HCT116 (cell line): ENCODE measurements around the gene GARIN5A. TPM values are rescaled to one million over a fixed set of nuclear protein-coding genes. Genes with fewer than 3 reads are reported as not detected.

ENCODE experiments used
- ATAC-seq: fragments of 200-7000 bp; cut with Tn5 transposase; 2 replicates; pipeline ENCODE4 v1.9.1; 2020; ENCODE audit warnings: mild to moderate bottlenecking, moderate library complexity
- BruUV-seq: library from RNA; stranded (reverse); fragments of 400-500 nt; replicated peaks from 2 replicates; lab custom pipeline; 2021; lab: Mats Ljungman, UMichigan
- CTCF ChIA-PET: fragments of 300-600 bp; sonication (Branson Sonifier 250); formaldehyde crosslinking; loops from one replicate; lab custom pipeline; 2021; ENCODE audit warnings: antibody characterized with exemption; lab: Charles Lee
- POLR2A ChIA-PET: fragments of 300-600, 350-600 bp; sonication (Branson Sonifier 250); formaldehyde crosslinking; loops from one replicate; lab custom pipeline; 2021; ENCODE audit warnings: antibody characterized with exemption; lab: Charles Lee
- RAD21 ChIA-PET, 2 experiments: fragments of 300-600 bp; sonication (Branson Sonifier 250); formaldehyde crosslinking; loops; one replicate each; lab custom pipeline; 2023; ENCODE audit warnings: low total read pairs in 2 of 2; ENCODE audit not compliant: uncharacterized antibody in 2 of 2, unreplicated experiment in 2 of 2, low non-redundant PET in 1 of 2; lab: Charles Lee
- DNase-seq: peaks from one replicate; pipeline ENCODE4 v3.0.0-alpha.2; 2010; ENCODE audit warnings: low read depth, low spot score
- H2AFZ ChIP-seq: fragments of 200-600 bp; shearing (Covaris generic), sonication (generic); 2 replicates; pipeline ENCODE4 v1.6.1; 2017; ENCODE audit warnings: low read depth, mixed run types, mixed read lengths, antibody characterized with exemption, low read length; ENCODE audit not compliant: poor library complexity, severe bottlenecking
- H3K27ac ChIP-seq: 2 replicates; pipeline ENCODE4 v1.5.1; 2012; ENCODE audit warnings: low read depth, low read length
- H3K27me3 ChIP-seq: fragments of 200-600 bp; sonication (generic); 2 replicates; pipeline ENCODE4 v1.6.1; 2016; ENCODE audit warnings: mixed run types, low read length, mixed read lengths; ENCODE audit not compliant: insufficient read depth
- H3K36me3 ChIP-seq, 2 experiments: fragments of 200-500 bp in 1 of 2; fragments of 200-600 bp in 1 of 2; sonication (Bioruptor generic) in 1 of 2; sonication (generic) in 1 of 2; 2 replicates each; pipeline versions ENCODE4 v1.5.1 to v1.6.1; 2014 to 2016; ENCODE audit warnings: low read length in 2 of 2, inconsistent platforms in 1 of 2, mixed read lengths in 1 of 2, mixed run types in 1 of 2; ENCODE audit not compliant: insufficient read depth in 2 of 2, control insufficient read depth in 1 of 2
- H3K4me1 ChIP-seq, 2 experiments: fragments of 200-600 bp in 1 of 2; sonication (generic) in 1 of 2; 2 replicates each; pipeline versions ENCODE4 v1.5.1 to v1.6.1; 2012 to 2017; ENCODE audit warnings: low read length in 2 of 2, inconsistent platforms in 1 of 2, mild to moderate bottlenecking in 1 of 2, mixed read lengths in 1 of 2, mixed run types in 1 of 2, moderate library complexity in 1 of 2; ENCODE audit not compliant: insufficient read depth in 2 of 2, control insufficient read depth in 1 of 2
- H3K4me2 ChIP-seq: fragments of 200-600 bp; sonication (generic); 2 replicates; pipeline ENCODE4 v1.6.1; 2017; ENCODE audit warnings: mixed run types, low read length, mixed read lengths
- H3K4me3 ChIP-seq, 2 experiments: fragments of 200-600 bp in 1 of 2; sonication (generic) in 1 of 2; replicated peaks in 1 of 2; 2 replicates each; pipeline ENCODE4 v1.5.1; 2011 to 2016; ENCODE audit warnings: low read length in 2 of 2, control low read depth in 1 of 2, low read depth in 1 of 2, mild to moderate bottlenecking in 1 of 2, mixed read lengths in 1 of 2, mixed run types in 1 of 2
- H3K79me2 ChIP-seq: fragments of 200-600 bp; sonication (generic); 2 replicates; pipeline ENCODE4 v1.6.1; 2017; ENCODE audit warnings: mild to moderate bottlenecking, mixed run types, low read length, moderate library complexity, mixed read lengths; ENCODE audit not compliant: insufficient read depth
- H3K9ac ChIP-seq: fragments of 200-600 bp; sonication (generic); 2 replicates; pipeline ENCODE4 v1.6.1; 2016; ENCODE audit warnings: low read length, mixed read lengths
- H3K9me2 ChIP-seq: fragments of 200-600 bp; sonication (generic), shearing (Covaris generic); 2 replicates; pipeline ENCODE4 v1.6.1; 2017; ENCODE audit warnings: mixed run types, mild to moderate bottlenecking, moderate library complexity; ENCODE audit not compliant: insufficient read depth
- H3K9me3 ChIP-seq, 2 experiments: fragments of 200-500 bp in 1 of 2; fragments of 200-600 bp in 1 of 2; sonication (Bioruptor generic) in 1 of 2; sonication (generic) in 1 of 2; 2 replicates each; pipeline ENCODE4 v1.6.1; 2014 to 2017; ENCODE audit warnings: low read length in 2 of 2, mixed read lengths in 2 of 2, inconsistent platforms in 1 of 2, low read depth in 1 of 2, mild to moderate bottlenecking in 1 of 2, mixed run types in 1 of 2, moderate library complexity in 1 of 2; ENCODE audit not compliant: control insufficient read depth in 1 of 2, insufficient read depth in 1 of 2
- H4K20me1 ChIP-seq: fragments of 200-600 bp; sonication (generic), shearing (Covaris generic); 2 replicates; pipeline ENCODE4 v1.6.1; 2017; ENCODE audit warnings: mixed run types, mild to moderate bottlenecking, moderate library complexity; ENCODE audit not compliant: insufficient read depth
- ATF3 ChIP-seq: IDR thresholded peaks from 2 replicates; pipeline ENCODE4 v1.6.1; 2012
- CBX3 ChIP-seq: IDR thresholded peaks from 2 replicates; pipeline ENCODE4 v1.6.1; 2012; ENCODE audit warnings: low read depth
- EGR1 ChIP-seq: IDR thresholded peaks from 2 replicates; pipeline ENCODE4 v1.6.1; 2012; ENCODE audit warnings: low read depth
- ELF1 ChIP-seq: IDR thresholded peaks from 2 replicates; pipeline ENCODE4 v1.6.1; 2012; ENCODE audit warnings: low read depth, borderline replicate concordance
- EZH2 ChIP-seq: fragments of 200-600 bp; sonication (generic); IDR thresholded peaks from 2 replicates; pipeline ENCODE4 v1.6.1; 2017; ENCODE audit warnings: antibody characterized with exemption, mixed run types
- JUND ChIP-seq: IDR thresholded peaks from 2 replicates; pipeline ENCODE4 v1.6.1; 2012
- MAX ChIP-seq: IDR thresholded peaks from 2 replicates; pipeline ENCODE4 v1.6.1; 2012
- POLR2A ChIP-seq: IDR thresholded peaks from 2 replicates; pipeline ENCODE4 v1.7.0; 2011; ENCODE audit warnings: borderline replicate concordance; ENCODE audit not compliant: insufficient read depth, insufficient read length; ENCODE audit errors: extremely low read depth
- POLR2AphosphoS5 ChIP-seq: IDR thresholded peaks from 2 replicates; pipeline ENCODE4 v1.6.1; 2011; ENCODE audit warnings: mild to moderate bottlenecking, low read depth, low read length, moderate library complexity
- RAD21 ChIP-seq: IDR thresholded peaks from 2 replicates; pipeline ENCODE4 v1.6.1; 2012; ENCODE audit warnings: low read depth, mild to moderate bottlenecking
- SP1 ChIP-seq: IDR thresholded peaks from 2 replicates; pipeline ENCODE4 v1.6.1; 2012; ENCODE audit warnings: low read depth
- TCF7L2 ChIP-seq: IDR thresholded peaks from 2 replicates; pipeline ENCODE4 v1.7.0; 2011; ENCODE audit warnings: borderline replicate concordance, inconsistent platforms; ENCODE audit not compliant: insufficient read depth, insufficient read length; ENCODE audit errors: extremely low read depth
- YY1 ChIP-seq: IDR thresholded peaks from 2 replicates; pipeline ENCODE4 v1.6.1; 2011; ENCODE audit warnings: low read length, low read depth, moderate library complexity, mild to moderate bottlenecking; ENCODE audit not compliant: insufficient replicate concordance; ENCODE audit errors: extremely low read depth
- ZFX ChIP-seq: fragments of 450-650 bp; IDR thresholded peaks from 2 replicates; pipeline ENCODE4 v1.6.1; 2017
- ZNF274 ChIP-seq: fragments of 200-500 bp; sonication (Bioruptor generic); IDR thresholded peaks from 2 replicates; pipeline ENCODE4 v1.6.1; 2014; ENCODE audit warnings: mild to moderate bottlenecking, low read depth, low read length, inconsistent platforms
- intact Hi-C: fragments of 100-400 bp; cut with micrococcal nuclease; formaldehyde crosslinking; loops from 2 replicates; pipeline ENCODE4 v1.10.0; 2022
- total RNA-seq: library from RNA; stranded (reverse); gene quantifications from one replicate; pipeline ENCODE4 v1.2.1, GENCODE V29; 2021; ENCODE audit not compliant: unreplicated experiment
- TF ChIP-seq, protein P1 (sequence below), 3 experiments: fragments of 200-600 bp in 1 of 3; sonication (generic) in 1 of 3; IDR thresholded peaks in 2 of 3; conservative IDR thresholded peaks in 1 of 3; 2 replicates each; pipeline ENCODE4 v1.5.1; 2012 to 2017; ENCODE audit warnings: low read depth in 2 of 3, low read length in 2 of 3, antibody characterized with exemption in 1 of 3, borderline replicate concordance in 1 of 3, control low read depth in 1 of 3, mild to moderate bottlenecking in 1 of 3, mixed read lengths in 1 of 3, mixed run types in 1 of 3, moderate library complexity in 1 of 3; ENCODE audit not compliant: insufficient read depth in 1 of 3
- TF ChIP-seq, protein P2 (sequence below): IDR thresholded peaks from 2 replicates; pipeline ENCODE4 v1.6.1; 2011; ENCODE audit warnings: mild to moderate bottlenecking, low read length, moderate library complexity; ENCODE audit not compliant: insufficient replicate concordance; ENCODE audit errors: extremely low read depth

GARIN5A gene
- total RNA-seq, 1 experiment from 2014 or later, result 12.2 TPM

DNA sequence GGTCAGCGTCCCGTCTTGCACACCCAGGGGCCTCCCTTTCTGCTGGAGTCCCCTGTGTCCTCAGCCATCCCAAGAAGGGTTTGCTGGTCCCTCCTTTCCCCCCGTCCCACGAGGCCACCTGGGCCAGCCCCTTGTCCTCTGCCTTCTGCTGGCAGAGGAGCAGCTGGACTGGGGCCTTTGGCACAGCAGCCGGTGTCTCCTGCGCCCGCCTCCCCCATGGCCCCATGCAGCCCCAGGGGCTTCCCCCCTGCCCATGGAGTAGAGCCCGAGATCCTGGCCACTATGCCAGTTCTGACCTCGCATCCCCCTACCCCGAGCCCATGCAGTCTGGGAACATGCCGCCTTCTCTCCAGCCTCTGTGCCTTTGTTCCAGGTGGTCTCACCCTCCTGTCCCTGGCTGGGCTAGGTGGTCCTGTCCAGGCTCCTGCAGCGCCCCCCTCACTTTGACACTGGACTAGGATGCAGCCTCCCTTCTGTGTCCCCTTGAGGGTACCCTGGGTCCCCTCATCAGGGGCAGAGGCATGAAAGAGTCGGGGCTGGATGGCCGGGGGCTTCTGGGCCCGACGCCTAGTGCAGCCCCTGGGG lies 5.7 kb upstream of the GARIN5A start:
- Histone ChIP-seq H3K4me2 (no peak overlapping the region), H4K20me1 (no peaks in the 10 kb centered on the region), H3K27me3 (no peaks in the 10 kb centered on the region), H3K4me3 (no peak overlapping the region), H3K4me1 (peaks cover 6 to 8% of the 10 kb centered on the region in 2 experiments; a peak in 3 of 4 replicates), H3K9ac (no peak overlapping the region), H3K27ac (no peak overlapping the region), H3K36me3 (peaks cover 18 to 42% of the 10 kb centered on the region in 2 experiments; a peak in 3 of 4 replicates), H3K9me3 (peaks cover 3 to 12% of the 10 kb centered on the region in 2 experiments; a peak in 1 of 4 replicates), H3K79me2 (peaks cover 29% of the 10 kb centered on the region), H3K9me2 (no peaks in the 10 kb centered on the region), H2AFZ (no peak overlapping the region)
- RAD21 ChIA-PET, result no interaction called here
- CTCF ChIA-PET, result no interaction called here
- TF ChIP-seq EZH2 (no peak), EGR1 (no peak), ELF1 (no peak), YY1 (no peak), POLR2AphosphoS5 (no peak), POLR2A (no peak), ZFX (no peak), ATF3 (no peak), MAX (no peak), JUND (no peak), CBX3 (no peak), TCF7L2 (no peak), ZNF274 (no peak), RAD21 (no peak), SP1 (no peak)
- TF ChIP-seq, protein P1, sequence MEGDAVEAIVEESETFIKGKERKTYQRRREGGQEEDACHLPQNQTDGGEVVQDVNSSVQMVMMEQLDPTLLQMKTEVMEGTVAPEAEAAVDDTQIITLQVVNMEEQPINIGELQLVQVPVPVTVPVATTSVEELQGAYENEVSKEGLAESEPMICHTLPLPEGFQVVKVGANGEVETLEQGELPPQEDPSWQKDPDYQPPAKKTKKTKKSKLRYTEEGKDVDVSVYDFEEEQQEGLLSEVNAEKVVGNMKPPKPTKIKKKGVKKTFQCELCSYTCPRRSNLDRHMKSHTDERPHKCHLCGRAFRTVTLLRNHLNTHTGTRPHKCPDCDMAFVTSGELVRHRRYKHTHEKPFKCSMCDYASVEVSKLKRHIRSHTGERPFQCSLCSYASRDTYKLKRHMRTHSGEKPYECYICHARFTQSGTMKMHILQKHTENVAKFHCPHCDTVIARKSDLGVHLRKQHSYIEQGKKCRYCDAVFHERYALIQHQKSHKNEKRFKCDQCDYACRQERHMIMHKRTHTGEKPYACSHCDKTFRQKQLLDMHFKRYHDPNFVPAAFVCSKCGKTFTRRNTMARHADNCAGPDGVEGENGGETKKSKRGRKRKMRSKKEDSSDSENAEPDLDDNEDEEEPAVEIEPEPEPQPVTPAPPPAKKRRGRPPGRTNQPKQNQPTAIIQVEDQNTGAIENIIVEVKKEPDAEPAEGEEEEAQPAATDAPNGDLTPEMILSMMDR (IDR thresholded peaks at IDR 0.05 in 2 of 3, conservative IDR thresholded peaks at IDR 0.05 in 1 of 3; ENCODE audit: borderline replicate concordance in 1 of 3, insufficient read depth in 1 of 3, low read depth in 2 of 3, low read length in 2 of 3), result no peak
- TF ChIP-seq, protein P2, sequence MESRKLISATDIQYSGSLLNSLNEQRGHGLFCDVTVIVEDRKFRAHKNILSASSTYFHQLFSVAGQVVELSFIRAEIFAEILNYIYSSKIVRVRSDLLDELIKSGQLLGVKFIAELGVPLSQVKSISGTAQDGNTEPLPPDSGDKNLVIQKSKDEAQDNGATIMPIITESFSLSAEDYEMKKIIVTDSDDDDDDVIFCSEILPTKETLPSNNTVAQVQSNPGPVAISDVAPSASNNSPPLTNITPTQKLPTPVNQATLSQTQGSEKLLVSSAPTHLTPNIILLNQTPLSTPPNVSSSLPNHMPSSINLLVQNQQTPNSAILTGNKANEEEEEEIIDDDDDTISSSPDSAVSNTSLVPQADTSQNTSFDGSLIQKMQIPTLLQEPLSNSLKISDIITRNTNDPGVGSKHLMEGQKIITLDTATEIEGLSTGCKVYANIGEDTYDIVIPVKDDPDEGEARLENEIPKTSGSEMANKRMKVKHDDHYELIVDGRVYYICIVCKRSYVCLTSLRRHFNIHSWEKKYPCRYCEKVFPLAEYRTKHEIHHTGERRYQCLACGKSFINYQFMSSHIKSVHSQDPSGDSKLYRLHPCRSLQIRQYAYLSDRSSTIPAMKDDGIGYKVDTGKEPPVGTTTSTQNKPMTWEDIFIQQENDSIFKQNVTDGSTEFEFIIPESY, result no peak
- no peak for ATAC-seq
- no peak for DNase-seq
- intact Hi-C loops, result no loop called here
- BruUV-seq, result no TSS peak
- POLR2A ChIA-PET, result no interaction called here
